H1 (cell line): ENCODE measurements around the gene NXT2. TPM values are rescaled to one million over a fixed set of nuclear protein-coding genes. Genes with fewer than 3 reads are reported as not detected.

Experiments used
- CTCF ChIA-PET: fragments of 300-600 bp; sonication (Branson Sonifier 250); formaldehyde crosslinking; loops from one replicate; lab custom pipeline; 2021; ENCODE audit not compliant: partially characterized antibody; lab: Charles Lee
- POLR2A ChIA-PET: fragments of 300-600 bp; sonication (Branson Sonifier 250); formaldehyde crosslinking; loops from one replicate; lab custom pipeline; 2021; ENCODE audit warnings: inconsistent platforms; ENCODE audit not compliant: partially characterized antibody; lab: Charles Lee
- DNase-seq, 2 experiments: peaks; one replicate each; pipeline versions ENCODE4 v3.0.0 to v3.0.0-alpha.2; 2010 to 2022; ENCODE audit warnings: low spot score in 2 of 2, low read depth in 1 of 2, mixed read lengths in 1 of 2
- FAIRE-seq: peaks from 2 replicates; lab custom pipeline; 2011; peaks lifted over from hg19 to GRCh38; lab: Jason Lieb, UNC
- H2AFZ ChIP-seq: 2 replicates; pipeline ENCODE4 v1.8.1; 2012; ENCODE audit warnings: low read length, inconsistent platforms
- H2AK5ac ChIP-seq: 2 replicates; pipeline ENCODE4 v1.6.1; 2013; ENCODE audit warnings: low read depth, low read length
- H2BK120ac ChIP-seq: replicated peaks from 2 replicates; pipeline ENCODE3; 2013; ENCODE audit warnings: low read depth, low read length, inconsistent platforms
- H2BK12ac ChIP-seq: 2 replicates; pipeline ENCODE4 v1.6.1; 2013; ENCODE audit warnings: low read depth, low read length
- H2BK15ac ChIP-seq: 2 replicates; pipeline ENCODE4 v1.6.1; 2013; ENCODE audit warnings: low read length
- H2BK20ac ChIP-seq: 2 replicates; pipeline ENCODE4 v1.6.1; 2013; ENCODE audit warnings: low read length
- H2BK5ac ChIP-seq: 2 replicates; pipeline ENCODE4 v1.6.1; 2013; ENCODE audit warnings: low read depth, low read length
- H3K14ac ChIP-seq: 2 replicates; pipeline ENCODE4 v1.6.1; 2013; ENCODE audit warnings: inconsistent platforms; ENCODE audit not compliant: insufficient read length
- H3K18ac ChIP-seq: 2 replicates; pipeline ENCODE4 v1.6.1; 2013; ENCODE audit warnings: low read length; ENCODE audit errors: extremely low read depth
- H3K23ac ChIP-seq: 2 replicates; pipeline ENCODE4 v1.6.1; 2013; ENCODE audit warnings: inconsistent platforms; ENCODE audit not compliant: insufficient read length
- H3K23me2 ChIP-seq: 2 replicates; pipeline ENCODE4 v1.6.1; 2013; ENCODE audit warnings: low read depth, low read length
- H3K27ac ChIP-seq: 2 replicates; pipeline ENCODE4 v1.6.1; 2011; ENCODE audit warnings: low read depth, low read length, inconsistent platforms
- H3K27me3 ChIP-seq, 4 experiments: replicated peaks in 1 of 4; 1 replicate in 1 of 4; 2 replicates in 3 of 4; pipeline versions ENCODE4 v1.6.1 to v1.8.1; 2011 to 2013; ENCODE audit warnings: low read length in 3 of 4, mild to moderate bottlenecking in 3 of 4, inconsistent platforms in 2 of 4, mixed read lengths in 2 of 4, moderate library complexity in 1 of 4; ENCODE audit not compliant: control insufficient read depth in 3 of 4, insufficient read depth in 3 of 4; ENCODE audit errors: extremely low read depth in 1 of 4
- H3K36me3 ChIP-seq, 4 experiments: 2 replicates each; pipeline versions ENCODE4 v1.6.1 to v1.8.1; 2011 to 2013; ENCODE audit warnings: mild to moderate bottlenecking in 4 of 4, low read length in 3 of 4, moderate library complexity in 2 of 4, control low read depth in 1 of 4, inconsistent platforms in 1 of 4; ENCODE audit not compliant: insufficient read depth in 4 of 4, control insufficient read depth in 2 of 4
- H3K4ac ChIP-seq: replicated peaks from 2 replicates; pipeline ENCODE3; 2013; ENCODE audit warnings: low read length, low read depth, mixed read lengths, inconsistent platforms; ENCODE audit not compliant: insufficient read length
- H3K4me1 ChIP-seq, 4 experiments: replicated peaks in 1 of 4; 1 replicate in 1 of 4; 2 replicates in 3 of 4; pipeline versions ENCODE4 v1.6.1 to v1.8.1; 2011 to 2013; ENCODE audit warnings: low read length in 3 of 4, inconsistent platforms in 2 of 4, mixed read lengths in 1 of 4; ENCODE audit not compliant: insufficient read depth in 4 of 4, control insufficient read depth in 3 of 4
- H3K4me2 ChIP-seq, 2 experiments: 2 replicates each; pipeline versions ENCODE4 v1.6.1 to v1.8.1; 2011 to 2013; ENCODE audit warnings: low read depth in 2 of 2, low read length in 2 of 2, control low read depth in 1 of 2, inconsistent platforms in 1 of 2, mild to moderate bottlenecking in 1 of 2; ENCODE audit not compliant: insufficient read depth in 1 of 2
- H3K4me3 ChIP-seq, 4 experiments: fragments of 200-600, 300-600 bp in 1 of 4; sonication (generic), shearing (Covaris generic), sonication (Bioruptor Twin) in 1 of 4; 2 replicates each; pipeline versions ENCODE4 v1.5.1 to v1.8.1; 2011 to 2016; ENCODE audit warnings: low read length in 4 of 4, low read depth in 3 of 4, control low read depth in 2 of 4, inconsistent platforms in 2 of 4, mild to moderate bottlenecking in 2 of 4, mixed read lengths in 1 of 4, moderate library complexity in 1 of 4; ENCODE audit not compliant: insufficient read depth in 2 of 4; ENCODE audit errors: extremely low read depth in 1 of 4
- H3K56ac ChIP-seq: replicated peaks from 2 replicates; pipeline ENCODE3; 2013; ENCODE audit warnings: low read depth, mild to moderate bottlenecking, mixed read lengths, low read length, inconsistent platforms; ENCODE audit not compliant: insufficient read length
- H3K79me1 ChIP-seq: 2 replicates; pipeline ENCODE4 v1.6.1; 2013; ENCODE audit warnings: low read depth, low read length, control low read depth
- H3K79me2 ChIP-seq, 2 experiments: 2 replicates each; pipeline versions ENCODE4 v1.6.1 to v1.8.1; 2012 to 2013; ENCODE audit warnings: low read length in 2 of 2, mild to moderate bottlenecking in 2 of 2, inconsistent platforms in 1 of 2; ENCODE audit not compliant: insufficient read depth in 2 of 2, control insufficient read depth in 1 of 2
- H3K9ac ChIP-seq, 4 experiments: replicated peaks in 1 of 4; 1 replicate in 1 of 4; 2 replicates in 3 of 4; pipeline versions ENCODE4 v1.6.1 to v1.8.1; 2011 to 2013; ENCODE audit warnings: low read depth in 3 of 4, low read length in 3 of 4, control low read depth in 2 of 4, mild to moderate bottlenecking in 2 of 4, moderate library complexity in 2 of 4, inconsistent platforms in 1 of 4; ENCODE audit errors: extremely low read depth in 1 of 4
- H3K9me3 ChIP-seq, 2 experiments: 2 replicates each; pipeline versions ENCODE4 v1.6.1 to v1.8.1; 2012 to 2013; ENCODE audit warnings: mild to moderate bottlenecking in 2 of 2, moderate library complexity in 2 of 2, control low read depth in 1 of 2, inconsistent platforms in 1 of 2, low read depth in 1 of 2, low read length in 1 of 2, mixed read lengths in 1 of 2; ENCODE audit not compliant: insufficient read depth in 2 of 2
- H4K20me1 ChIP-seq, 2 experiments: replicated peaks in 1 of 2; 2 replicates each; pipeline versions ENCODE3 to v1.8.1; 2011 to 2013; ENCODE audit warnings: inconsistent platforms in 2 of 2, low read length in 2 of 2, mild to moderate bottlenecking in 1 of 2; ENCODE audit not compliant: insufficient read depth in 2 of 2, control insufficient read depth in 1 of 2
- H4K5ac ChIP-seq: 2 replicates; pipeline ENCODE4 v1.6.1; 2013; ENCODE audit warnings: low read length, low read depth, mixed read lengths, inconsistent platforms; ENCODE audit not compliant: insufficient read length
- H4K8ac ChIP-seq: 2 replicates; pipeline ENCODE4 v1.8.0; 2013; ENCODE audit warnings: mild to moderate bottlenecking, moderate library complexity, low read length, inconsistent platforms; ENCODE audit not compliant: insufficient read depth; ENCODE audit errors: extremely low read depth
- H4K91ac ChIP-seq: replicated peaks from 2 replicates; pipeline ENCODE3; 2013; ENCODE audit warnings: low read length, mixed read lengths, inconsistent platforms; ENCODE audit not compliant: insufficient read length
- BACH1 ChIP-seq: IDR thresholded peaks from 2 replicates; pipeline ENCODE4 v1.6.1; 2012; ENCODE audit warnings: low read length, improper control_type of control experiment
- CTBP2 ChIP-seq: IDR thresholded peaks from 2 replicates; pipeline ENCODE4 v1.7.0; 2011; ENCODE audit warnings: borderline replicate concordance, mild to moderate bottlenecking, moderate library complexity, mixed read lengths, low read length; ENCODE audit not compliant: insufficient read depth, insufficient read length
- POU5F1 ChIP-seq: IDR thresholded peaks from 2 replicates; pipeline ENCODE4 v1.6.1; 2011; ENCODE audit warnings: low read depth, mild to moderate bottlenecking, low read length, moderate library complexity
- RBBP5 ChIP-seq: IDR thresholded peaks from 2 replicates; pipeline ENCODE4 v1.7.1; 2012; ENCODE audit warnings: low read depth, mild to moderate bottlenecking, inconsistent platforms, low read length, moderate library complexity, borderline replicate concordance
- RXRA ChIP-seq: IDR thresholded peaks from 2 replicates; pipeline ENCODE4 v1.6.1; 2011; ENCODE audit warnings: low read depth, mild to moderate bottlenecking, low read length, moderate library complexity; ENCODE audit not compliant: insufficient read depth
- SIRT6 ChIP-seq: IDR thresholded peaks from one replicate; pipeline ENCODE4 v1.7.1; 2012; ENCODE audit warnings: low read length, inconsistent platforms
- SIX5 ChIP-seq: IDR thresholded peaks from 2 replicates; pipeline ENCODE4 v1.6.1; 2011; ENCODE audit warnings: mild to moderate bottlenecking, low read depth, low read length
- SP1 ChIP-seq: IDR thresholded peaks from 2 replicates; pipeline ENCODE4 v1.6.1; 2011; ENCODE audit warnings: low read depth, low read length
- SP2 ChIP-seq: IDR thresholded peaks from 2 replicates; pipeline ENCODE4 v1.6.1; 2012; ENCODE audit warnings: mild to moderate bottlenecking, low read length, inconsistent platforms
- SUZ12 ChIP-seq: fragments of 200-600 bp; sonication (generic); IDR thresholded peaks from 2 replicates; pipeline ENCODE4 v1.6.1; 2012; ENCODE audit warnings: mild to moderate bottlenecking, inconsistent platforms, low read length, moderate library complexity, mixed read lengths
- TAF1 ChIP-seq: IDR thresholded peaks from 2 replicates; pipeline ENCODE4 v1.6.1; 2011; ENCODE audit warnings: mild to moderate bottlenecking, low read depth, low read length
- TAF7 ChIP-seq: optimal IDR thresholded peaks from 2 replicates; pipeline ENCODE3; 2011; ENCODE audit warnings: low read depth, mild to moderate bottlenecking, inconsistent platforms, low read length, moderate library complexity, borderline replicate concordance
- USF2 ChIP-seq: IDR thresholded peaks from 2 replicates; pipeline ENCODE4 v1.6.1; 2011; ENCODE audit warnings: low read length, improper control_type of control experiment
- WGBS, 2 experiments: shearing (Covaris generic) in 1 of 2; methylation state at CpG; one replicate each; pipeline versions ENCODE4 v1.1.6 to v1.1.7; 2013 to 2015; ENCODE audit warnings: low lambda C conversion rate in 2 of 2, mixed read lengths in 2 of 2, inconsistent platforms in 1 of 2, low coverage in 1 of 2, missing lambda C conversion rate in 1 of 2; ENCODE audit not compliant: insufficient replicate concordance in 2 of 2, insufficient coverage in 1 of 2, insufficient read length in 1 of 2; ENCODE audit errors: extremely low coverage in 1 of 2, missing lambda C conversion rate in 1 of 2; 5-methylcytosine and 5-hydroxymethylcytosine counted together
- polyA plus RNA-seq, 7 experiments: library from polyadenylated mRNA; depleted of rRNA in 3 of 7; stranded (reverse) in 5 of 7; unstranded in 2 of 7; fragments of >200 nt in 5 of 7; fragments of 200-250 nt in 2 of 7; gene quantifications; 1 replicate in 5 of 7; 2 replicates in 1 of 7; 4 replicates in 1 of 7; pipeline versions ENCODE4 v1.2.1 to v1.2.3, GENCODE V29; 2011 to 2013; ENCODE audit warnings: missing spikeins in 2 of 7, mixed read lengths in 2 of 7
- total RNA-seq: library from RNA; stranded (reverse); fragmentation: NEBNext Ultra II Directional; extraction: Animal tissue kit (Norgen Biotek cat#: 25700); gene quantifications from 2 replicates; pipeline ENCODE4 v1.2.1, GENCODE V29; 2021

The NXT2 gene
- total and polyA plus RNA-seq, 2 of the 8 experiments (the other 6 are each of a cell fraction or from before 2014, with no cell fraction given): 6.1 to 13.5 TPM

DNA sequence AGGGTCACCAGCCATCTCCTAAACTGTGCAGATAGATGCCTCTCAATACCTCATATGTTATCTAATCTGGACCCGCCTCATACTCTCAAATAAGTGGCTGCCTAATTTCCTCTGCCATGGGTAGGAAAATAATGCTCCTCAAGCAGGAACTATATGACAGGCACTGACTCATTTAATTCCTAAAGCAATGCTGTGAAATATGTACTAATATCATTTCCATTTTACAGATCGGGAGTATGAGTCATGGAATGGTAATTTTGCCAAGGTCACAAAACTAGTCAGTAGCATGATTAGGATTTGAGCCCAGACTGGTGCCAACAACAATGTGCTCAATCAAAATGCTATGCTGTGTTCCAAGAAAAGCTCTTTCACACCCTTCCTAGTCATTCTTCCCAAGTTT lies 3.0 kb upstream of the NXT2 start:
- Histone ChIP-seq H3K23me2 (peaks cover 2% of the 10 kb centered on the region; the same call in 1 of the 2 replicates), H2BK120ac (no peak overlapping the region), H4K5ac (no peak overlapping the region), H2BK12ac (no peak overlapping the region), H3K4me1 (no peaks in the 10 kb centered on the region), H3K18ac (no peak overlapping the region), H3K9me3 (no peaks in the 10 kb centered on the region), H3K4me2 (no peak overlapping the region), H4K91ac (no peak overlapping the region), H3K4ac (no peak overlapping the region), H2BK15ac (no peak overlapping the region), H2AFZ (no peak overlapping the region), H4K20me1 (no peaks in the 10 kb centered on the region), H4K8ac (no peak overlapping the region), H3K9ac (no peak overlapping the region), H3K36me3 (no peaks in the 10 kb centered on the region), H3K79me1 (no peaks in the 10 kb centered on the region), H3K79me2 (no peaks in the 10 kb centered on the region), H3K27me3 (no peaks in the 10 kb centered on the region; a peak in 1 of 7 replicates), H3K23ac (no peak overlapping the region), H3K27ac (no peak overlapping the region), H3K56ac (no peak overlapping the region), H3K14ac (no peak overlapping the region), H3K4me3 (no peak overlapping the region), H2BK5ac (no peak overlapping the region), H2BK20ac (no peak overlapping the region), H2AK5ac (no peak overlapping the region)
- DNase-seq (no peak), FAIRE-seq (no peak)
- ChIA-PET CTCF (no interaction called here), POLR2A (no interaction called here)
- 81% methylated on average over 2 of the region's 2 CpGs; no CpG with 5 or more reads in 1 of the 2 experiments for WGBS, 2 experiments
- TF ChIP-seq POU5F1: no peak
- no peak for TF ChIP-seq BACH1
- TF ChIP-seq SIRT6: no peak
- no peak for TF ChIP-seq USF2
- no peak for TF ChIP-seq SIX5
- no peak for TF ChIP-seq RXRA
- TF ChIP-seq SUZ12: no peak
- TF ChIP-seq SP2: no peak
- no peak for TF ChIP-seq TAF1
- no peak for TF ChIP-seq TAF7
- TF ChIP-seq SP1: no peak
- TF ChIP-seq RBBP5: no peak
- TF ChIP-seq CTBP2: no peak
